NCI-H2196 (cell line): ENCODE data around the gene STARD7.

Experiments used
- DNase-seq: peaks from one replicate; lab custom pipeline; 2025; ENCODE audit not compliant: unreplicated experiment; lab: John Stamatoyannopoulos, UW

STARD7 gene

GRCh38 chr2:96198921-96199320 is 9.7 kb downstream of the STARD7 start:
- DNase-seq: no peak

DNA sequence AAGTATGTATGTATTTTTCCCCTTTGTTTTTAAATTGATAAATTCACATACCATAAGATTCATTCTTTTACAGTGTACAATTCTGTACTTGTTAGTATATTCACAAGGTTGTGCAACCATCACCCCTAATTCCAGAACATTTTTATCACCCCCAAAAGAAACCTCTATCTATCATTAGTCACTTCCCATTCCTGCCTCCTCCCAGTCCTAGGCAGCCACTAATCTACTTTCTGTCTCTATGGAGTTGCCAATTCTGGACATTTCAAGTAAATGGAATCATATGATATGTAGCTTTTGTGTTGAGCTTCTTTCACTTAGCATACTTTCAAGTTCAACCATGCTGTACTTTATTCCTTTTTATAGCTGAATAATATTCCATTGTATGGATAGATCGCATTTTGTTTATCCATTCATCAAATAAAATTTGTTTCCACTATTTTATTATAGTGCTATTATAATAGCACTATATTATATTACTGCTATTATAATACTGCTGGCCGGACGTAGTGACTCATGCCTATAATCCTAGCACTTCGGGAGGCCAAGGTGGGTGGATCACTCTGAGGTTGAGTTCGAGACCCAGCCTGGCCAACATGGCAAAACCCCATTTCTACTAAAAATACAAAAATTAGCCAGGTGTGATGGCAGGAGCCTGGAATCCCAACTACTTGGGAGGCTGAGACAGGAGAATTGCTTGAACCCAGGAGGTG is 10.9 kb downstream of the STARD7 start:
- no peak for DNase-seq

DNA sequence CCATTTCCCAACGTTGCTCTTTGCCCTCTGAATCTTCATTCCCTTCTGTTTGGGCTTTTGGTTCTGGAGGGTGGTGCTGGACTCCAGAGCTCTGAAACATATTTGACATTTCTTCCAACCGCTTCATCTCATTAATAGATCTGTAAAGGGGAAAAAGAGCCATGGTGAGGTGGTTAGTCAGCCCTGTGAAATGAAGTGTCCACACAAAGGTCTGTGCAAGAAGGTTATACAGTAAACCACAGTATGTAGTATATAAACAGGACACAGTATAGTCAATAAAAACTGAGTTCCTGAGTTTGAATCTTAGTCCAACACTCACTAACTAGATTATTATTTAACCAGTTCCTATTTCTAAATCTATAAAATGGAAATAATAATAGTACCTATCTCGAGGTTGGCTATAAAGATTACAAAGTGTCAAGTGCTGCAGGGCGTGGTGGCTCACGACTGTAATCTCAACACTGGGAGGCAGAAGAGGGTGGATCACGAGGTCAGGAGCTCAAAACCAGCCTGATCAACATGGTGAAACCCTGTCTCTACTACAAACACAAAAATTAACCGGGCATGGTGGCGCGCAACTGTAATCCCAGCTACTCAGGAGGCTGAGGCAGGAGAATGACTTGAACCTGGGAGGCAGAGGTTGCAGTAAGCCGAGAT is 13.1 kb downstream of the STARD7 start:
- DNase-seq: no peak

GRCh38 chr2:96191937-96192670 is 16.5 kb downstream of the STARD7 start:
- no peak for DNase-seq

GRCh38 chr2:96188821-96189526 is 19.7 kb downstream of the STARD7 start:
- DNase-seq: no peak

DNA sequence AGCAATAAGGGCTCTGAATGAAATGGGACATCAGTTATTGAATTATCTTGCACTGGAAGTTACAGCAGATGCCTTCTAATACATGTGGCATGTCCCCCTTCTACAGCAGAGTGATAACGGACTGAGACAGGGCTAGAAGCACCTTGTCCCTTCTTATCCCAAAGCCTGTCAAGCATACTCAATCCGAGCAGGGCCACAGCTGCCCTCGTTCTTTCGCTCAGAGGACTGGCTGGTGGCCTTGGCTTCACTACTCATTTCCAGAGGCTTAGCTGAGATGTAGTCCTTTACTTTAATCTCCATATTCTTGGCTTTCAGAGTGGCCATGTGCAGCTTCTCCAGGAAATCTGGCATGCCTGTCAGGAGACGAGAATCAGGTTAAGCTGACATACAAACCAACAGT is 22.1 kb downstream of the STARD7 start:
- DNase-seq: no peak

DNA sequence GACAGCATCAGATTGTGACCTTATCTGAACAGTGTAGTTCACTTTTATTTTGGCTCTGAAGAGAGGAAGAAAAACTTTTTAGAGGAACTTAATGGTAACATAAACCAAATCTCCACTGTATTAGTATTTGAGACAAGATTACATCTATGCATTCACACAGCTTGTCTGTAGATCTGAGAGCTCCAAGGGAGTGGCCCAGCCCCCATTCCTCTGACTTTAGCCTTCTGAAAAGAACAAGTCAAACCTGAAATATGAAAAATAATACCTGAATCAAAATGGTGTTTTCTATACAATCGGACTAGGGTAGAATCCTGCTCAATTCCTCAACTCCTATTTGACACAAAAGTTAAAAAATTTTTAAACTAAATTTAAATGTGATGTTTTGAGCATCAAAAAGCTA is 23.1 kb downstream of the STARD7 start:
- DNase-seq: no peak

GRCh38 chr2:96184989-96185388 is 23.6 kb downstream of the STARD7 start:
- no peak for DNase-seq

DNA sequence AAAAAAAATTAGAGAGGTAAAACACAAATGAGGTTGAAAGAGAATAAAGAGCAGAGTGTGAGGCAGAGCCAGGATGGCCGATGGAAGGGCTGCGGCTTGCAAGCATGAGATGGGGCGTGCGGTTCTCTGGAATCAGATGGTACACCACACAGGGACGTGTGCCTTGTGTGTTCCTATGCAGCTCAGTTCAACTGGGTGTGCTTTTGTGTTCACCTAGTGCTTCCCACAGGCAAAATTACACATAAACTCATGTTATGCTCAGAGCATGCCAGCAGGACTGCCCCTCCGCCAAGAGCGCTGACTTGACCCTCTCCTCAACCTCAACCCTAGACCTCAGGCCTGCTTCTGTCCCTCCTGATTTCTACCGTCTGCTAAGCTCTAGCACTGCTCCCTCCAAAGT is 24.4 kb downstream of the STARD7 start:
- DNase-seq: no peak

- DNase-seq: no peak
These were observed 27.1 kb downstream of the STARD7 start for GRCh38 chr2:96181529-96181928.

DNA sequence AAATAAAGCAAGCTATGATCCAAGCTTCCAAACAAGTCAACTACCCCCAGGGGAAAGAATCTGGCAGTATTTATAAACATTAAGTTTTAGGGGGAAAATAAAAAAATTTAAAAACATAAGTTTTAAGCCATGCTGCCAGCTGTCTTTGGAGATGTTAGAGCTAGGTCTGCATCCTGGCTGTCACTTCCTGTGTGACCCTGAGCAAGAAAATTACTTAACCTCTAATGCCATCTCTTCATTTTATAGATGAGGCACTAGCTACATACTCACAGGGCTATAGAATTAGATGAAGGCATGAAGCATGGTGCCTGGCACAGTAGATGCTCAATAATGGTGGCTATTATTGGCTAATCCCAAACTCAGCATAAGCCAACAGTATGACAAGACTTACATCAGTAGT is 28.1 kb downstream of the STARD7 start:
- DNase-seq: no peak

GRCh38 chr2:96180002-96180401 is 28.6 kb downstream of the STARD7 start:
- DNase-seq: no peak

- no peak for DNase-seq
These were observed 32.0 kb downstream of the STARD7 start for GRCh38 chr2:96176661-96177060.

GRCh38 chr2:96175951-96176350 is 32.7 kb downstream of the STARD7 start:
- DNase-seq: no peak

DNA sequence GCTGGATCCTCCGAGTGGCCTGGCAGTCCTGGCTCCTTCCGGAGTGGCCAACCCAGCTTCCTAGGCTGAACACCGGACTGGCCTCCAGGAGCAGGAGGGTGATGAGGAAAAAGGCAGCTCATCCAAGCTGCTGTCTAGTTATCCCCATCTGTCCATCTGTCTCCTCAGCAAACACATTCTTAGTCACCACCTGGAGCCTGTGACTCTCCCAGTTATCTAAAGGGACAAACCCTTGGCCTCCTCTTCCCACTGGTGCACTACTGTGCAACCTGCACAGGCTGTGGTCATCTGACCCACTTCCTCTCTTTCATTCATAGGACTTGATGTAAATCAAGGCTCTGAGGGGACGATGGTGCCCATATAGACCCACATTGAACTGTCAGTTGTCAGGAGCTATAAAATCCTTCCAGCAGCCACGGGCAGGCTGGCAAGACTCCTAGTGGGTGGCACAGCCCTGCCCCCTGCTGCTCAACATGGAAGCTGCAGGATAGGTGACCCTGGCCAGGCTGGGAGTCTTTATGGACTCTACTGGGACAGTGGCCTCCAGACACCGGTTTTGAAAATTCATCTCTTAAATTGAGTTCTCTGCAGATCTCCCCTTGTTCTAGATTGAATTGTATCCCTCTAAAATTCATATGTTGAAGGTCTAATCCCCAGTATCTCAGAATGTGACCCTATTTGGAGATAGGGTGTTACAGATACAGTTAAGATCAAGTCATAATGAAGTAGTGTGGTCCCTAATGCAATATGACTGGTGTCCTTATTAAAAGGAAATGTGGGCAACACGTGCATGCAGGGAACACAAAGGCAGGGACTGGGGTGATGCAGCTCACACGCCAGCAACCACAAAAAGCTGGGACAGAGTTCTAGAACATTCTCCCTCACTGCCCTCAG is 34.1 kb downstream of the STARD7 start:
- DNase-seq: peak; percentile 79

- no peak for DNase-seq
These were observed 36.8 kb downstream of the STARD7 start for GRCh38 chr2:96171831-96172230.

GRCh38 chr2:96170626-96171025 is 38.0 kb downstream of the STARD7 start:
- DNase-seq: no peak

GRCh38 chr2:96169868-96170507 is 38.6 kb downstream of the STARD7 start:
- no peak for DNase-seq

GRCh38 chr2:96167407-96168013 is 41.1 kb downstream of the STARD7 start:
- DNase-seq: no peak
